IPS-18a (cell line): ENCODE results near the gene TOMM20.
A peak's percentile ranks its signal among the peaks of the same experiment; 100 is the strongest.
"Not testable (repeated sequence)": the region's sequence is repeated elsewhere in the genome, so short reads cannot be mapped to it uniquely, and the experiment has no call there.

ENCODE experiments used
- H3K27ac ChIP-seq: one replicate; pipeline ENCODE4 v1.5.1; 2013; ENCODE audit warnings: low read length
- H3K27me3 ChIP-seq: one replicate; pipeline ENCODE4 v1.6.1; 2013; ENCODE audit warnings: mild to moderate bottlenecking, low read length; ENCODE audit not compliant: control insufficient read depth, insufficient read depth
- H3K36me3 ChIP-seq: one replicate; pipeline ENCODE4 v1.6.1; 2013; ENCODE audit warnings: low read depth, low read length; ENCODE audit not compliant: control insufficient read depth
- H3K4me1 ChIP-seq: one replicate; pipeline ENCODE4 v1.6.1; 2013; ENCODE audit warnings: low read depth, low read length; ENCODE audit not compliant: control insufficient read depth
- H3K4me3 ChIP-seq: one replicate; pipeline ENCODE4 v1.5.1; 2013; ENCODE audit warnings: low read length
- H3K9ac ChIP-seq: one replicate; pipeline ENCODE4 v1.6.1; 2013; ENCODE audit warnings: mild to moderate bottlenecking, low read length, moderate library complexity
- H3K9me3 ChIP-seq: one replicate; pipeline ENCODE4 v1.6.1; 2013; ENCODE audit warnings: low read depth, low read length; ENCODE audit not compliant: control insufficient read depth

The TOMM20 gene

DNA sequence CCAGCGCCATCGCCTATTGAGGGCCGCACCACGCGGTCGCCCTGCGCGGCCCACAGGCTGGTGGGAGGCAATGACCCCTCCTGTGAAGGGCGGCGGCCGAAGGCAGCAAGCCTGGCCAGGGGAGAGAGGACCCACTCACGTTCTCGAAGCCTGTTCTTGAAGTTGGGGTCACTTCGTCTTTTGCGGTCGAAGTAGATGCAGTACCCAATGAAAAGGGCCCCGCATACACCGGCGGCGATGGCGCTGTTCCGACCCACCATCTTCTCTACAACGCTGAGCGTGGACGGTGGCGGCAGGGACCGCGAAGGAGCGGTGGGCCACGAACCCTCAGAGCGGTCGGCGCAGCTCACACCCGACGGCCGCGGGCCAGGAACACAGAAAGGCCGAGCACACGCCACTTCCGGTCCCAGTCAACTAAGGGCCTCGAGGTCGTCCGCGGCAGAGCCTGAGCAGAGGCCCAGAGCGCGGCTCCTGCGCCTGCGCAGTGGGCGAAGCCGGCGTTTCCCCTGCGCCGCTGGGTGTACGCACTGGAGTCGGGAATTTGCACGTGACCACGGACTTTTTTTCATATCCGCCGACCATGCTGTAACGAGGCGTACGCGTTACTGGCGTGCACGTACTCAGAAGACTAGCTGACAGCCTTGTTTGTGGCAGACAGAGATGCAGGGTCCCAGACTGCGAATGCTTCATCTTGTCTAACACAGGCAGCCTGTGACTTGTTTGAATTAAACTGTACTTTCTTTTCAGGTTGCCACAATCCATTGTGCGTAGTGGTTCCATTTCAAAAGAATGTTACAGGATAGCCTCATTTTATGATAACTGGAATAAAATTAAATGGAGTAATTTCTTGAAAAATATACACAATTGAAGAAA lies at the start of gene TOMM20:
Gene TOMM20 (minus strand): TSS at position 382 of the 873 bp plus-strand sequence. CDS start 122 bp downstream, at position 260.
- peak within 1 kb of the TSS; percentile 97 for H3K4me3 ChIP-seq
- no peaks in the 10 kb centered on the region for H3K9me3 ChIP-seq
- peak within 1 kb of the TSS; percentile 99 for H3K9ac ChIP-seq
- no peaks in the 10 kb centered on the region for H3K4me1 ChIP-seq
- peaks cover 25% of the 10 kb centered on the region for H3K36me3 ChIP-seq
- H3K27me3 ChIP-seq = no peaks in the 10 kb centered on the region
- peak within 1 kb of the TSS; percentile 89 for H3K27ac ChIP-seq

DNA sequence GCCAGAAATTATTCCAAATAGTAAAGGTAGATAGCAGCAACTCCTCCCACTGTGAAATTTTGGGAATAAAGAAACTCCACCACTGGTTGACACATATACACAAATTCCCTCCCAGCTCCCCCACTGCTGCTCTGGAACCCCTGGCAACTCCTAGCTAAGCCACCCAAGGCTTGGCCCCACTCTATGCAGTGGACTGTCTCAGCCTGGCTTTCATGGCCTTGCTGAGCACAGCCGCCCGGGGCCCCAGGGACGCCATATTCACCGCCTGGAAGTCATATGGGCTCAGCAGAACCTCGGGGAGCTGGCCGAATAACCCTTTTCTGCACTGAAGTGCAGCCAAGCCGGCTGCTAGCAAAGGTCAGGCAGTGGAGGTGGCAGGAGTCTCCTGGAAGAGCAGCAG lies 47.8 kb upstream of the TOMM20 start:
- Histone ChIP-seq H3K4me3 (no peak overlapping the region), H3K27me3 (no peaks in the 10 kb centered on the region), H3K4me1 (no peaks in the 10 kb centered on the region), H3K27ac (no peak overlapping the region), H3K9ac (no peak overlapping the region), H3K9me3 (no peaks in the 10 kb centered on the region), H3K36me3 (peaks cover 57% of the 10 kb centered on the region)

DNA sequence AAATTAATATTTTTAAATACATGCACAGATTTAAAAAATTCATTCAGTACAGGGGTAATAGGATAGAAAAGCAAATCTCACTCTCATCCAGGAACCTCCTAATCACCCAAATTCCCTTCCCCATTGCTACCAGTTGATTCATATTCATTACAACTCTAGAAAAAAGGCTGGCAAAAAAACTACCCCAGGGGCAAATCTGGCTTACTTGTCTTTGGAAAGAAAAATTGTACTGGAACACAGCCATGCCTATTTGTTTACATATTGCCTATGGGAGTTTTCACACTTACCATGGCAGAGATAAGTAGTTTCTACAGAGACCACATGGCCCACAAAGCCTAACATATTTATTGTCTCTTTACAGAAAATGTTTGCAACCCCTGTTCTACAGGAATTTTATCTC lies 41.3 kb upstream of the TOMM20 start:
- H3K36me3 ChIP-seq = peaks cover 38% of the 10 kb centered on the region

DNA sequence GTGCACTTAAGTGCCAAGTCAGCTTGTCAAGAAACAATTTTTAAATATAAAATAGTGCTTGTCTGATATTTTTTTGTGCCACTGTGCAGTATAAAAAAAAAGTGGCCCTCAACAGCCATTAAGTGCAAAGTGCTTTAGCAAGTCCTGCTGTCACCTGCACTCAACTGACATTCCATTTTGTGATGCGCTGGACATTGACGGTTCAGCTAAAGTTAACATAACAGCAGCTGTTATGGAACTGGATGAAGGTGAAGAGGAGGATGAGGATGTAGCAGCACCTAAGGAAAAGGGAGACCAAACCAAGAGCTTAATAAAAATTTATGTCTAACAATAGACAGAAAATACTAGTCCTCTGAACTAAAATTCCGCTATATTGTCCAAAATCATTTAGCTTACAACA lies 39.7 kb upstream of the TOMM20 start:
- Histone ChIP-seq H3K36me3 (peaks cover 26% of the 10 kb centered on the region), H3K27ac (no peak overlapping the region), H3K4me1 (no peaks in the 10 kb centered on the region), H3K9ac (no peak overlapping the region), H3K4me3 (no peak overlapping the region), H3K27me3 (no peaks in the 10 kb centered on the region), H3K9me3 (no peaks in the 10 kb centered on the region)

More for the DNA sequence above, 41.3 kb upstream of the TOMM20 start:
- Histone ChIP-seq H3K4me3 (no peak overlapping the region), H3K4me1 (no peaks in the 10 kb centered on the region), H3K27me3 (no peaks in the 10 kb centered on the region), H3K9me3 (no peaks in the 10 kb centered on the region), H3K9ac (no peak overlapping the region), H3K27ac (no peak overlapping the region)

DNA sequence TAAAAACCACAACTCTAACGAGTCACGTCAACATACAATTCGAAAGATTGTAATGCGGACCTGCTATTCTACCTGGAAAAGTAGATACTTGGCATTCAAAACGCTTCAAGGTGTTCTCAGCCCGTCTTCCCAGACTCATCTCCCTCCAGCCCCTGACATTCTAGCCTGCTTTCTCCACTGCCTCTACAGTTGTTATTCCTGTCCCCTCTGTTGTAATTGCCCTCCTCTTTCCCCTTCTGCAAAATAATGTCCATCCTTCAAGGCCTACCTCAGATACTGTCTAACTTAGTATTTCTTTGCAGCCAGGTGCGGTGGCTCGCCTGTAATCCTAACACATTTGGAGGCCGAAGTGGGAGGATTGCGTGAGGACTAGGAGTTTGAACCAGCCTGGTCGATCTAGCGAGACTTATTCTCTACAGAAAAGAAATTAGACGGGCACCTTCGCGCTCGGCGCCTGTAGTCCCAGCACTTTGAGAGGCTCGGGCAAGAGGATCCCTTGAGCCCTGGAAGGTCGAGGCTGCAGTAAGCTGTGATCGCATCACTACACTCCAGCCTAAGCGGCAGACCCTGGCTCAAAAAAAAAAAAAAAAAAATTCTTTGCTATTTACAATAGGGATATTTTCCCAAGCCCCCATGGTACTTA lies 33.2 kb upstream of the TOMM20 start:
- H3K4me3 ChIP-seq = peak overlapping the region; percentile 91
- no peaks in the 10 kb centered on the region for H3K9me3 ChIP-seq
- H3K9ac ChIP-seq = peak overlapping the region; percentile 90
- peak overlapping the region; percentile 74 for H3K27ac ChIP-seq
- peaks cover 22% of the 10 kb centered on the region for H3K36me3 ChIP-seq
- H3K4me1 ChIP-seq = peaks cover 10% of the 10 kb centered on the region
- no peaks in the 10 kb centered on the region for H3K27me3 ChIP-seq

DNA sequence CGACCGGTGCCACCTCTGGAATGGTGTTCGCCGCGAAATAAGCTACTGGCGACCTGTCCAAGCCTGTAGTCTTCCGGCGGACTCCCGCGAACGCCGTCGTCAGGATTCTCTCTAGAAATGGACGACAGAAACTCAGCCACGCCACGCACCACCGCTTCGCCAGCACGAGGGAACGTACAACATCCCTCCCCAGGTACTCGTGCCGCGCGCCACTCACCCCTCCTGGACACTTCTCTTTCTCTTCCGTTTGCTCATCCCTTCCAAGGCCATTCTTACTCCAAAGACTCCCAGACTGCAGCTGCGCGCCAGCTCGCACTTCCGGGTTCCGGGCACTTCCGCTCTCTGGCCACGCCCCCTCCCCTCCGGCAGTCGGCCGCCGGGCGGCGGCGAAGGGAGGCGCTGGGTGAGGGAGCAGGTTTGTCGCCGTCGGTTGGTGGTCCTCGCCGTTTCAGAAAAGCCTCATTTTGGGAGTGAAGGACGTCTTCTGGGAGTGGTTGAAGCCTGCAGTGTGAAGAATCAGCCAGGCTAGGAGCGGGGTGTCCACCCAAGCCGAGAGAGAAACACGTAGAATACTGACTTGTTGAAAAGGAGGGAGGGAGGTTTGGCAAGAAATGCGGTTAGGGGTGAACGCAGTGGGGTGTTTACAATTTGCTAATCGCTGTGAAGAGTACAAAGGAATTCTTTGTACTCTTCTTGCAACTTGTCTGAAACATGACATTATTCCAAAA lies 32.5 kb upstream of the TOMM20 start, which contains the start of gene RBM34:
Gene RBM34 (minus strand): TSS at position 294 of the 728 bp plus-strand sequence. CDS start 24 bp downstream, at position 270.
- H3K4me1 ChIP-seq = peaks cover 10% of the 10 kb centered on the region
- H3K27me3 ChIP-seq = no peaks in the 10 kb centered on the region
- peak within 1 kb of the TSS; percentile 90 for H3K9ac ChIP-seq
- H3K36me3 ChIP-seq = peaks cover 29% of the 10 kb centered on the region
- peak within 1 kb of the TSS; percentile 91 for H3K4me3 ChIP-seq
- H3K27ac ChIP-seq = peak within 1 kb of the TSS; percentile 74
- H3K9me3 ChIP-seq = no peaks in the 10 kb centered on the region

DNA sequence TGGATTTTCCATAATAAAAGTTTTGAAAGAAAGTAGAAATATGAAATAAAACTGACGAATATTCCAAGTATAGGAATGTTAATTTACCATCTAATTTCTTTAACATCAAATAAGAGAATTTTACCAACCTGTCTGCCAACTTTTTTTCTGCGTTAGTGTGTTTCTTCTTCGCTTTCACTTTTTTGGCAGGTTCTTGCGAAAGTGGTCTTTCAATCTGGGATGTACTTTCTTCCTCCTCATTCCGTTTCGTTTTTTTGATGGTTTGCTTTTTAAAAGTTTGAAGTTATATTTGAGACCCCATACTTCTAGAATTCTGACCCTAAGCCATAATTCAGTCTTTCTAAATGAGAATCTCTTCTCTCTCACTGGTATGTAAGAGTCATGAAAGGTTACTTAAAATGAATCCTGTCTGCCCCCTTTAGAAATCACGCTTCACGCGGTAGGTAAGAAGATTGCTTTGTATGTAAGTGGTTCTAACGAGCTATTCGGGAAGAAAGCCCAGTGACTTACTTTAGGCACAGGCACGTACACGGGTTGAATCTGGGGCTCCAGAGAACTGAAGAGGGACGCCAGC lies 31.8 kb upstream of the TOMM20 start:
- peaks cover 30% of the 10 kb centered on the region for H3K36me3 ChIP-seq
- peak overlapping the region; percentile 91 for H3K4me3 ChIP-seq
- H3K9me3 ChIP-seq = no peaks in the 10 kb centered on the region
- H3K27ac ChIP-seq = peak overlapping the region; percentile 70
- peaks cover 10% of the 10 kb centered on the region for H3K4me1 ChIP-seq
- no peaks in the 10 kb centered on the region for H3K27me3 ChIP-seq
- peak overlapping the region; percentile 90 for H3K9ac ChIP-seq

DNA sequence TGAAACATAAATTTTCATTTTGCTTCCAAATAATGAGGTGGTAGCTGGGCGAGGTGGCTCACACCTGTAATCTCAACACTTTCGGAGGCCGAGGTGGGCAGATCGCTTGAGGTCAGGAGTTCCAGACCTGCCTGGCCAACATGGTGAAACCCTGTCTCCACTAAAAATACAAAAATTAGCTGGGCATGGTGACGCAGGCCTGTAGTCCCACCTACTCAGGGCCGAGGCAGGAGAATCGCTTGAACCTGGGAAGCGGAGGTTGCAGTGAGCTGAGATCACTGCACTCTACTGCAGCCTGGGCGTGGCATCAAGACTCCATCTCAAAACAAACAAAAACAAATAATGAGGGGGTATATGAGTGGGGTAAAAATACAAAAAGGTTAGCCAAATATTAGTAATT lies 31.3 kb upstream of the TOMM20 start:
- Histone ChIP-seq H3K36me3 (peaks cover 35% of the 10 kb centered on the region), H3K4me3 (peak overlapping the region; percentile 91), H3K4me1 (peaks cover 10% of the 10 kb centered on the region), H3K9ac (peak overlapping the region; percentile 90)
- H3K27ac ChIP-seq, H3K9me3 ChIP-seq, H3K27me3 ChIP-seq: not testable (repeated sequence)

DNA sequence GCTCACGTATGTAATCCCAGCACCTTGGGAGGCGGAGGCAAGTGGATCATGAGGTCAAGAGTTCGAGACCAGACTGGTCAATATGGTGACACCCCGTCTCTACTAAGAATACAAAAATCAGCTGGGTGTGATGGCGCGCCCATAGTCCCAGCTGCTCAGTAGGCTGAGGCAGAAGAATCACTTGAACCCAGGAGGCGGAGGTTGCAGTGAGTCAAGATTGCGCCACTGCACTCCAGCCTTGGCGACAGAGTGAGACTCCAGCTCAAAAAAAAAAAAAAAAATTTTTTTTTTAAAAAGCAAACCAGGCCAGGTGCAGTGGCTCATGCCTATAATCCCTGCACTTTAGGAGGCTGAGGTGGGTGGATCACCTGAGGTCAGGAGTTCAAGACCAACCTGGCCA lies 30.6 kb upstream of the TOMM20 start:
- H3K9ac ChIP-seq, H3K9me3 ChIP-seq, H3K27ac ChIP-seq, H3K27me3 ChIP-seq, H3K4me3 ChIP-seq: not testable (repeated sequence)
- peaks cover 42% of the 10 kb centered on the region for H3K36me3 ChIP-seq
- H3K4me1 ChIP-seq = peaks cover 10% of the 10 kb centered on the region

DNA sequence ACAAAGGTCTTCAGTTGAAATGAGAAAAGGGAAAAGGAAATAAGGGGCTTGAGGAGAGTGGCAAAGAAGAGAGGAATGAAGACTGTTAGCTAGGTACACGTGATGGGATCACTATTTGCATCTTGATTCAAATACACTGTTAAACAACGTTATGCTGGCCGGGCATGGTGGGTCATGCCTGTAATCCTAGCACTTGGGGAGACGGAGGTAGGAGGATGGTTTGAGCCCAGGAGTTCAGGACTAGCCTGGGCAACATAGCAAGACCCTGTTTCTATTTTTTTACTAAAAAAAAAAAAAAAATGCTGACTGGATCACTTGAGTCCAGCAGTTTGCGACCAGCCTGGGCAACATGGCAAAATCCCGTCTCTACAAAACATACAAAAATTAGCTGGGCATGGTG lies 30.0 kb upstream of the TOMM20 start:
- Histone ChIP-seq H3K9me3 (no peaks in the 10 kb centered on the region), H3K27ac (no peak overlapping the region), H3K4me1 (peaks cover 10% of the 10 kb centered on the region), H3K27me3 (no peaks in the 10 kb centered on the region), H3K36me3 (peaks cover 47% of the 10 kb centered on the region), H3K9ac (no peak overlapping the region), H3K4me3 (no peak overlapping the region)

DNA sequence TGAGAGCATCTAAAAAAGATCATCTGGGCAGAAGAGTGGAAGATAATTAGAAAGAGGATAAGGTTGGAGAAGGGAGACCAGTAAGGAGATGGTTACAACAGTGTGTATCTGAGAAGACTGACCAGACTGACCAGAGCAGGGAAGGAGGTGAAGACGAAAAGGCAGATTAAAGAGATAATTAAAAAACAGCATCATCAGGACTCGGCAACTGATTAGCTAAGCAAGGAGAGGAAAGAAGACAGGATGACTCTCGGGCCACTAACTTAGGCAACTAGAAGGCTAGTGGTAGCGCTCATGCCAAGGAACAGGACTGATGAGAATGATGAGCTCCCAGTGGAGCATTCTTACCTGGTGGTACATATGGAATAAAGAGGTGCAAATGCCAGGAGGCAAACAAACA lies 28.5 kb upstream of the TOMM20 start:
- no peak overlapping the region for H3K9ac ChIP-seq
- no peak overlapping the region for H3K4me3 ChIP-seq
- no peaks in the 10 kb centered on the region for H3K27me3 ChIP-seq
- peaks cover 62% of the 10 kb centered on the region for H3K36me3 ChIP-seq
- no peaks in the 10 kb centered on the region for H3K9me3 ChIP-seq
- H3K4me1 ChIP-seq = peaks cover 10% of the 10 kb centered on the region
- no peak overlapping the region for H3K27ac ChIP-seq
